ENCODE results near the gene PJA2.

GRCh38 chr5:109313127-109313526 lies 96.6 kb downstream of the PJA2 start:
- TF ChIP-seq CTCF (IDR thresholded peaks at IDR 0.05), result no peak
- TF ChIP-seq EP300 (IDR thresholded peaks at IDR 0.05), result no peak
- TF ChIP-seq POLR2AphosphoS5 (IDR thresholded peaks at IDR 0.05), result no peak
- no peak for TF ChIP-seq POLR2A (IDR thresholded peaks at IDR 0.05)

All from suprapubic skin (tissue), 4 donors.